Measurements from ENCODE around the gene TMEM45A.
"Not testable (repeated sequence)": the region's sequence is repeated elsewhere in the genome, so short reads cannot be mapped to it uniquely, and the experiment has no call there.

TMEM45A gene, protein sequence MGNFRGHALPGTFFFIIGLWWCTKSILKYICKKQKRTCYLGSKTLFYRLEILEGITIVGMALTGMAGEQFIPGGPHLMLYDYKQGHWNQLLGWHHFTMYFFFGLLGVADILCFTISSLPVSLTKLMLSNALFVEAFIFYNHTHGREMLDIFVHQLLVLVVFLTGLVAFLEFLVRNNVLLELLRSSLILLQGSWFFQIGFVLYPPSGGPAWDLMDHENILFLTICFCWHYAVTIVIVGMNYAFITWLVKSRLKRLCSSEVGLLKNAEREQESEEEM

DNA sequence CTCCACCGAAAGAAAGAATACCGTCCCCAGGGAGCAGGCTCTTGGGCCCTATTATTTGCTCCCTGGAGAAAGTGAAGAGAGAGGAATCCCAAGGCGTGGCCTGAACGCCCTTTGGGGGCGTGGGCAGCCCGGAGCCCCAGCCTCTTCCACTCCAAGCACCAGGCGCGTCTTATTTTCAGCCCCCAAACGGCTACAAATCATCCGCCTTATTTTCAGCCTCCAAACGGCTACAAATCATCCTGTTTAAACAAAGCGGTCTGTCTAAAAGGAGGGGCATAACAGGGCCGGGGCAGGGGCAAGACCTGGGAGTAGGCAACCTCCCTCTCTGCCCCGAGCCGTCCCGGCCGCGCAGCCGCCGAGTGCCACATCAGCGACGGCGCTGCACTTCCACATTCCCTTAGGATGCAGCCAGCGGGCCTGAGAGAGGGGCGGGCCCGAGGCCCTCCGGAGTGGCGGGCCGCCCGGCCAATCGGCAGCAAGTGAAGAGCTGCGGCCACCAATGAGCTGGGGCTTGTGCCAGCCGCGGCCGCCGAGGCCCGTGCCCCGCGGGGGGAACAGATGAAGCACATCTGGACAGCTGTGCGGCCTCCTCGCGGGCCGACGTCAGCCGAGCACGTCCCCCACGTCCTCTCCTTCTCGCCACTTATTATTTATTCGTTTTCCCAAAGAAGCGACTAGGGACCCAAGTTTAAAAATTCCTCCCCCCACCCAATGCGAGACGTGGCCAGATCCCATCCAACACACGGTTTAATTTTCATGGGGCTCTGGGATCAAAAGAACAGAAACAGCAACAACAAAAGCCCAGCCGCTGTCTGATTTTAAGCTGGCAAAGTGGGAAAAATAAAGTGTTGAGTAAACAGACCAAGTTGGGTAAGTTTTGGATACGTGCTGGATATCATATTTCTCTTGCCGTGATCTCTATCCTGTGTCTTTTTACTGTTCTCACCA, at the start of gene TMEM45A:
Gene TMEM45A (plus strand): TSS at position 561 of the 948 bp plus-strand sequence. CDS start 62,593 bp downstream, outside the sequence.
- peak within 1 kb of the TSS; percentile 68 for H3K4me3 ChIP-seq (ENCODE audit: low read depth, low read length)
- peak; percentile 92 for DNase-seq (ENCODE audit: low read depth)

DNA sequence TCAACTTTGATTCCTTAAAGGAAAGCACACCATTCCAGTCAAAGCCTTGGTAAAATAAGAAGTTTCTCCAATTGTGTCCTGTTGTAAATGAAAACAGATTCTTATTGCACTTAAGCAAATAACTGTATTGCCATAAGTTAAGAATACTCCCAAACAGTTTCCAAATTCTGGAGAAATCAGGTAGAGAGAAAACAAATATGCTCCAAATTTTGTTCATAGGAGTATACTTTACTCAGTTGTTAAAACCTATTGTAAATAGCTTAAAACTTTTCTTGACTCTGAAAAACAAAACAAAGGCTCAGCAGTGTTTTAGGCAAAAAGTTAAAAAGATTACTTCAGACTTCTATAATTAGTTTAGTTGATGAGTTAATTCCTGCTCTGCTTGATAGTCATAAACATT, 48.7 kb upstream of the TMEM45A start:
- H3K4me3 ChIP-seq (ENCODE audit: low read depth, low read length), result no peak overlapping the region
- DNase-seq (ENCODE audit: low read depth), result no peak

DNA sequence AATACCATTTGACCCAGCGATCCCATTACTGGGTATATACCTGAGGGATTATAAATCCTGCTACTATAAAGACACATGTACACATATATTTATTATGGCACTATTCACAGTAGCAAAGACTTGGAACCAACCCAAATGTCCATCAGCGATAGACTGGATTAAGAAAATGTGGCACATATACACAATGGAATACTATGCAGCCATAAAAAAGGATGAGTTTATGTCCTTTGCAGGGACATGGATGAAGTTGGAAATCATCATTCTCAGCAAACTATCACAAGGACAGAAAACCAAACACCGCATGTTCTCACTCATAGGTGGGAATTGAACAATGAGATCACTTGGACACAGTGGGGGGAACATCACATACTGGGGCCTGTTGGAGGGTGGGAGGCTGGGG, 45.4 kb upstream of the TMEM45A start:
- DNase-seq (ENCODE audit: low read depth); H3K4me3 ChIP-seq (ENCODE audit: low read depth, low read length): not testable (repeated sequence)

DNA sequence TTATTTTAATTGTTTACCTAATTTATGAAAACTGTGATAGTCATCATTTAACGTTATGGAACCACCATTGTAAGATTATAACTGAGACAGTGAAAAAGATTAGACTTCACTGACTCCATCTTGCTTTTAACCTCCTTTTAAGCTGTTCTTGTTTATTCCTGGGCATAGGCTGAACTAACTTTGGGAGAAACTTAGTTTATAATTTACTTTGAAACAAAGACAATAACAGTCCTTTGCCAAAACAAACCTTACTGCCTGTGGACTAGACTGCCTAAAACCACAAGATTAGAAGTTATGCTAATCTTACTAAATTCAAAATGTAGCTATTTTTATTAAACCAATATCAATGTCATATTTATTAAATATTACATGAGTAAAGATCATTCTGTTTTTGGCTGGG, 44.3 kb upstream of the TMEM45A start:
- no peak overlapping the region for H3K4me3 ChIP-seq (ENCODE audit: low read depth, low read length)
- DNase-seq (ENCODE audit: low read depth), result no peak

DNA sequence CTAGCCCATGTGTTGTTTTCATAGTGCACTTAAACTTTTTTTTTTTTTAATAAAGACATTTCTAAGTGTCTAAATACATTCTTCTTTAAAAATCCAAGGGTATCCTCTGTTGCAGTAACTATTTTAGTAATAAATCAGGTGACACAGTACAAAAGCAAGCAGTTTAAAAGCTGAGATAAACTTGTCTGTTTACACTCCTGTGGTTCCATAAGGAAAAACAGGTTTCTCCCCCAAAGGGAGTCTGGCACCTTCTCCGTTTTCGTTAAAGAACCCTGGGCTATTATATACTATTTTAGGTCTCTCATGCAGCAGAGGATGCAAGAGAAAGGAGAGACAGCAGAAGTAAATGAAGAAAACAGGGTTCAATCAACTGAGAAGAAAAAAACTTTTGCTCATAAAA, 43.2 kb upstream of the TMEM45A start:
- H3K4me3 ChIP-seq (ENCODE audit: low read depth, low read length), result no peak overlapping the region
- no peak for DNase-seq (ENCODE audit: low read depth)

DNA sequence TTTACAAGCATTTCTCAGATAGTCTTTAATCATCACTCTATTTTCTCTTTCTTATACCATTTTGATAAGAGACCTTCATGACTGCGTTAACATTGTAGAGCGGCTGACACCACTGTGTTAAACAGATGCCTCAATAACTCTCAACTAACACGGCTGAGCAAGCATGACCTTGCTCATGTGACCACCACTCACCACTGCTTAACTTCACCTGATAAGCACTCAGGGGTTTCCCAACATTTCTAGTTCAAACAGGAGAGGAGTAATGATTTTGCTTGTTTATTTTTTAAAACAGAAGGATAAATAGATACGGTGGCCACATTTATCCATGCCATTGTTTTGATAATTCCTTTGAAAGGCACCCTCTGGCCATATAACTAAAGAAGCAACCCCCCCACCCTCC, 37.7 kb upstream of the TMEM45A start:
- DNase-seq (ENCODE audit: low read depth), result no peak

DNA sequence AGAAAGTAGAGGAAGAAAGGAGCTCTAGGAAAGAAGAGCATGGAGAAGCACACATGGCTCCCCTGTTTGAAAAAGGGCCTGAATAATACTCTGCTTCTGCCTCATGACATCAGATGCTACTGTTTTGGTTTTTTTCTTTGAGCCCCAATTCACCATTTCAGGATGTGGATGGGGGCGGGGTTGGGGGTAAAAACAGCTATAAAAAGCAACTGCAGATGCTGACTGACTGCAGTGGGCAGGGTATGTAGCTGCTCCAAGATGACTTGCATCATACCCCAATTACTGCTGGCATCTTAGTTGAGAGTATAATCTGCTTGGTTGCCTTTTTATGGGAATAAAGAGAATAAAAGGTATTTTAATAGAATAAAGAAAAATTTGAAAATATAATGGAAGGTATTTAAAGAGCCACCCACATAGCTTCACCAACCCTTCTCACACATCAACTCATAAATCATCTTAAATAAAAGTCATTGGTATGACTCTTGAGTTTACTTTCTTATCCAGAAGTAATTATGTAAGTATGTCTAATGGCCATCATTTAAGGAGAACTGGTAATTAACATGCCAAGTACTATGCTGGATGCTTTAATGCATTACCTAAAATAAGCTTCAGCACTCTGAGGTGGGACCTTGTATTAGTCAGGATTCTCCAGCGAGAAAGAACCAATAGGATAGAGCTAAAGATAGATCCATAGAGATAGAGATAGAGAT, 36.4 kb upstream of the TMEM45A start:
- no peak overlapping the region for H3K4me3 ChIP-seq (ENCODE audit: low read depth, low read length)
- DNase-seq (ENCODE audit: low read depth), result no peak

More for the DNA sequence above, 37.7 kb upstream of the TMEM45A start:
- H3K4me3 ChIP-seq (ENCODE audit: low read depth, low read length), result no peak overlapping the region

DNA sequence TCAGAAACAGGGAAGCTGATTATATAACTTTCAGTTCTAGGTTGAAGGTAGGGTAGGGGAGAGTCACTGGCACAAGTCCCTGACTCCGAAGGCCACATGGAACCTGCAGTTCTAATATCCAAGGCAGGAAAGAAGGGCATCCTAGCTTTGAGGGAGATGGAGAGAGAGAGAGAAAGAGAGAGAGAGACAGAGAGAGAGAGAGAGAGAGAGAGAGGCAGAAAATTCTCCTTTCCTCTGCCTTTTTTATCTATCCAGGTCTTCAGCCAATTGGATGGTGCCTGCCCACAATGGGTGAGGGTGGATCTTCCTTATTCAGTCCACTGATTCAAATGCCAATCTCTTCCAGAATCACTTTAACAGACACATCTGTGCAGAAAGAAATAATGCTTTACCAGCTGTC, 35.7 kb upstream of the TMEM45A start:
- no peak for DNase-seq (ENCODE audit: low read depth)
- no peak overlapping the region for H3K4me3 ChIP-seq (ENCODE audit: low read depth, low read length)

DNA sequence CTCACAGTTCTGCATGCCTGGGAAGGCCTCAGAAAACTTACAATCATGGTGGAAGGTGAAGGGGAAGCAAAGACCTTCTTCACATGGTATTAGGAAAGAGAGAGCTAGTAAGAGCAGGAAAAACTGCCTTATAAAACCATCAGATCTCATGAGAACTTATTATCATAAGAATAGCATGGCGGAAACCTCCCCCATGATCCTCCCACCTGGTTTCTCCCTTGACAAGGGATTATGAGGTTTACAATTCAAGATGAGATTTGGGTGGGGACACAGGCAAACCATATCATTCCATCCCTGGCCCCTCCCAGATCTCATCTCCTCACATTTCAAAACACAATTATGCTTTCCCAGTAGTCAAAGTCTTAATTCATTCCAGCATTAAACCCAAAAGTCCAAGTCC, 34.6 kb upstream of the TMEM45A start:
- DNase-seq (ENCODE audit: low read depth), result no peak
- no peak overlapping the region for H3K4me3 ChIP-seq (ENCODE audit: low read depth, low read length)

DNA sequence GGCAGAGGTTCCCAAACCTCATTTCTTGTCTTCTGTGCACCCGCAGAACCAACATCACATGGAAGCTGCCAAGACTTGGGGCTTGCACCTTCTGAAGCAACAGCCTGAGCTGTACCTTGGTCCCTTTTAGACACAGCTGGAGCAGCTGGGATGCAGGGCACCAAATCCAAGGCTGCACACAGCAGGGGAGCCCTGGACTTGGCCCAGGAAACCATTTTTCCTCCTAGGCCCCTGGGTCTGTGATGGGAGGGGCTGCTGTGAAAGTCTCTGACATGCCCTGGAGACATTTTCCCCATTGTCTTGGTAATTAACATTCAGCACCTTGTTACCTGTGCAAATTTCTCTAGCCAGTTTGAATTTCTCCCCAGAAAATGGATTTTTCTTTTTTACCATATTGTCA, 33.6 kb upstream of the TMEM45A start:
- DNase-seq (ENCODE audit: low read depth), result no peak
- H3K4me3 ChIP-seq (ENCODE audit: low read depth, low read length), result no peak overlapping the region

DNA sequence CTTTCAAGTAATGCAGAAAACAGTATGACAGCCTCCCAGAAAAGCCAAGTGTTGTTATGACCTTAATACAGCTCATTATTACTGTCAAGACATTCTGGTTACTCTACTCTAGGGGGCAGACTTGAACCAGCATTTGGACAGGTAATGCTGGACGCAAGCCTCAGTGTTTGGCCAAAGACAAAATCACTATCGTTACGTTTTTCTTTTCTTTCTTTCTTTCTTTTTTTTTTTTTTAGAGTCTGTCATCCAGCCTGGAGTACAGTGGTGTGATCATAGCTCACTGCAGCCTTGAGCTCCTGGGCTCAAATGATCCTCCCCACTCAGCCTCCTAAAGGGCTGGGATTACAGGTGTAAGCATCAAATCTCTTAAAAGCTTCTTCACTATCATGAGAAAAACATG, 29.4 kb upstream of the TMEM45A start:
- DNase-seq (ENCODE audit: low read depth), result peak; percentile 36
- H3K4me3 ChIP-seq (ENCODE audit: low read depth, low read length), result no peak overlapping the region

DNA sequence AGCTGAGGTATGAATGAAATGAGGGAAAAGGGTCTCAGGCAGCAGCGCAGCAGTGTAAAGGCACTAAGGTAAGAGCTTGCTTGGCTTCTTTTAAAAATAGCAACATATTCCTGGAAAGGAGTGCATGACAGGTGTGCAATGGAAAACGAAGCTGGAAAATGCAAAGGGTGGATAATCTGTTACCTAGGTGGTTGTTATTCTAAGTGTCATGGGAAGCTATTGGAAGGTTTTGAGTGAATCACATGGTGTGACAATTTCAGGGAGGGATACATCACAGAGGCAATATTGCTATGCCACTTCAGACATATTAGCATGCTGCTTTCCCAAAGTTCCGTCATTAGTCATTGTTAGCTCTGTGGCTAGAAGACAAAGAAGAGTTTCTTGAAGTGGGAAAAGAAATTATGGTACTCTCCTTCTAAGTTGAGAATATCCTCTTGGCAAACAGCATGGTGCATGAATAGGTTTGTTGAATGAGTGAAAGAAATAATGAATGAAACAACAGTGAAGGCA, 28.7 kb upstream of the TMEM45A start:
- H3K4me3 ChIP-seq (ENCODE audit: low read depth, low read length), result no peak overlapping the region
- DNase-seq (ENCODE audit: low read depth), result no peak

DNA sequence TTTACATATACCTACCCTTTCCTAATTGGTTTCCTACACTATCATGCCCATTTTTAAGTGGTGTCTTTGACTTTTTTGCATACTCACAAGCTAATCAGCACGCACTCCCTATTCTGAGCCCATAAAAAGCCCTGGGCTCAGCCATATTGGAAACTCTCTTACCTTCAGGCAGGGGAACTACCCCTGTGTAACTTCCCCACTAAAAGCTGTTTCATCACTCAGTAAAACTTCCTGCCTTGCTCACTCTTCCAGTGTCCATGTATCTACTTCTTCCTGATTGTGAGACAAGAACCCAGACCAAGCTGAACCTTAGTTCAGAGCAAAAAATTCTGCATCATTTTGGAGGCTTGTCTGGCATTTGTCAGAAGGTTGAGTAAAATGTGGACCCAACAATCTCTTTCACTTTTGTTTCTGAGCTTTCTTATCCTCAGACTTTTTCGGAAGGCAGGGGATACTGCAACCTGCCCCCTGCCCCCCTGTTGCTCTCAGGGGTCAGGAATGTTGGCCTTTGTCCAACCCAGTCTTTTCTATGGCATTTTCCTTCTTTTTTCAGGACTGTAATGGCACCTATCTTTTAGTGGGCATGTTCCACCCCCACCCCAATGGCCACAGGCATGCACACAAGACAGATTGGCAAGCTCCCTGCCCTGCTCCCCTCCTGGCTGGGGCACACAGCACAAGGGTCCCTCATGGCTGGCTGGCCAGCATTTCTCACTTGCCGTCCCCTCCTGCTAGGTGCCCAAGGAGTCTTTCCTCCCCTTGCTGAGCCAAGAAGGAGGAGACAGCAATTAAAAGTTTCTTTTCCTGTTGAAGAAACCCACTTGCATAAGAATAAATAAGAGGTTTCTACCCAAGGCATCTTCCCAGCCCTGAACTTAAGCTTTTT, 26.3 kb upstream of the TMEM45A start:
- DNase-seq (ENCODE audit: low read depth), result no peak
- H3K4me3 ChIP-seq (ENCODE audit: low read depth, low read length), result no peak overlapping the region

DNA sequence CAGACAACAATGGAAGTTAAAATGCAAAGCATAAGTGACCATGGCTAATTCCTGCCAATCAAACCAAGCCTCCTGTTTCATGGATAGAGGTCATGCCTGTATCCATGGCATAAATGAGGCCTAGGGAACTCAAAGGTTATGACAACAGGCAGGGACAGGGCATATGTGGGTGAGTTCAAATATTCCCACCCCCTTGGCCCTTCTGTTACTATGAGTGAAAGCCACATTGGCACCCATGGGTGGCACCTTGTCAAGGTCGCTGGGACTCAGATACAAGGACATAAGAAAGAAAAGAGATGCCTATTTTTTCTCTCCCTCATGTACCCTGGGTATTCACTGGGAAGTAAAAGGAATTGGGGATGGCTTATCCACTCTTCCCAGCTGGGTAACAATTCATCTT, 25.3 kb upstream of the TMEM45A start:
- H3K4me3 ChIP-seq (ENCODE audit: low read depth, low read length), result no peak overlapping the region
- no peak for DNase-seq (ENCODE audit: low read depth)

DNA sequence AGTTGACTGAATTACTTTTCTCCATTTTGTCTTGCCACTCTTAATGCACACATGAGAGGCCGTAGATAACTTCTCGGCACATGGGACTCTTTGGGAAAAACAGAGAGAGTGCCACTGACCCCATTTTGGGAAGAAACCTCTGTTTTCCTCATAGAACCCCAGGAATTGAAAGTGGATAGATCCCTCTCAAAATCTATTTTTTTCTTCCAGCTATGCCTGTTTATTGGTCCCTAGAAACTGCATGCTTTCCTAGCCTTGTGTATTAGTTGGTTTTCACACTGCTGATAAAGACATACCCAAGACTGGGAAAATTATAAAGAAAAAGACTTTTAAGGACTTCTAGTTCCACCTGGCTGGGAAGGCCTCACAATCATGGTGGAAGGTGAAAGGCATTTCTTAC, 23.7 kb upstream of the TMEM45A start:
- H3K4me3 ChIP-seq (ENCODE audit: low read depth, low read length), result no peak overlapping the region
- DNase-seq (ENCODE audit: low read depth), result no peak

DNA sequence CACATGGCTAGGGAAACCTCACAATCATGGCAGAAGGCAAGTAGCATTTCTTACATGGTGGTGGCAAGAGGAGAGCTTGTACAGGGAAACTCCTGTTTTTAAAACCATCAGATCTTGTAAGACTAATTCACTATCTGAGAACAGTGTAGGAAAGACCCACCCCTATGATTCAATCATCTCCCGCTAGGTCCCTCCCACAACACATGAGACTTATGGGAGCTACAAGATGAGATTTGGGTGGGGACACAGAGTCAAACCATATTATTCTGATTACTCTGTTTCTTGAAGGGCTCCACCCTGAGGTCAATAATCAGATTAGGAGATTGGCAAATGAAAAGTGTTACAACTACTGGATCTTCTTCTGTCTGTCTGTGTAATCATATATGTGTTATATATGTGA, 21.5 kb upstream of the TMEM45A start:
- H3K4me3 ChIP-seq (ENCODE audit: low read depth, low read length), result no peak overlapping the region
- DNase-seq (ENCODE audit: low read depth), result no peak

DNA sequence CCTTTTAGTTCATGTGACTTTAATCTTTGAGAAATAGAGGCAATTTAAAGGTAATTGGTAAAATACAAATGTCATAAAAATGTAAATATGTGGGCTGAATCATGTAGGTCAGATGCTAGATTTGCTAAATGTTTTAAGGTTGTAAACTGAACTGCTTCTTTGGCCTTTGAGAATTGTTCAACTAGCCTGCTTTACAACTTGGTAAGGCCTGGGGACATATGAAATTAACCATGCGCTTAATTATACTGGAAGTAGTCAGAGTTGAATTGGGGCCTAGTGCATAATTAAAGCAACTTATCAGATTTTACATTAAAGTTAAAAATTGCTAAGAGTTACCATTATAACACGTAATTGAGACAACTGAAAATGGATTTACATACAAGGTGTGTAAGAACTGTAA, 21.0 kb upstream of the TMEM45A start:
- no peak for DNase-seq (ENCODE audit: low read depth)
- H3K4me3 ChIP-seq (ENCODE audit: low read depth, low read length), result no peak overlapping the region

DNA sequence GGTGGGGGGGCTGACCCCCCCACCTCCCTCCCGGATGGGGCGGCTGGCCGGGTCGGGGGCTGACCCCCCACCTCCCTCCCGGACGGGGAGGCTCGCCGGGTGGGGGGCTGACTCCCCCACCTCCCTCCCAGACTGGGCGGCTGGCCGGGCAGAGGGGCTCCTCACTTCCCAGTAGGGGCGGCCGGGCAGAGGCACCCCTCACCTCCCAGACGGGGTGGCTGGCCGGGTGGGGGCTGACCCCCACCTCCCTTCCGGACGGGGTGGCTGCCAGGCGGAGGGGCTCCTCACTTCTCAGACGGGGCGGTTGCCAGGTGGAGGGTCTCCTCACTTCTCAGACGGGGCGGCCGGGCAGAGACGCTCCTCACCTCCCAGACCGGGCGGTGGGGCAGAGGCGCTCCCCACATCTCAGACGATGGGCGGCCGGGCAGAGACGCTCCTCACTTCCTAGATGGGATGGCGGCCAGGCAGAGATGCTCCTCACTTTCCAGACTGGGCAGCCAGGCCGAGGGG, 14.5 kb upstream of the TMEM45A start:
- not testable (repeated sequence) for H3K4me3 ChIP-seq (ENCODE audit: low read depth, low read length); DNase-seq (ENCODE audit: low read depth)

DNA sequence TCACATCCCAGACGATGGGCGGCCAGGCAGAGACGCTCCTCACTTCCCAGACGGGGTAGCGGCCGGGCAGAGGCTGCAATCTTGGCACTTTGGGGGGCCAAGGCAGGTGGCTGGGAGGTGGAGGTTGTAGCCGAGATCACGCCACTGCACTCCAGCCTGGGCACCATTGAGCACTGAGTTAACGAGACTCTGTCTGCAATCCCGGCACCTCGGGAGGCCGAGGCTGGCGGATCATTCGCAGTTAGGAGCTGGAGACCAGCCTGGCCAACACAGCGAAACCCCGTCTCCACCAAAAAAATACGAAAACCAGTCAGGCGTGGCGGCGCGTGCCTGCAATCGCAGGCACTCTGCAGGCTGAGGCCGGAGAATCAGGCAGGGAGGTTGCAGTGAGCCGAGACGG, 13.9 kb upstream of the TMEM45A start:
- H3K4me3 ChIP-seq (ENCODE audit: low read depth, low read length); DNase-seq (ENCODE audit: low read depth): not testable (repeated sequence)

Measured in skeletal muscle cell (primary cell).